Endothelial cell of umbilical vein (primary cell): ENCODE results near the gene COL28A1. TPM values are rescaled to one million over a fixed set of nuclear protein-coding genes. Genes with fewer than 3 reads are reported as not detected.

ENCODE experiments used
- BruUV-seq: library from RNA; stranded (reverse); fragments of 400-500 nt; replicated peaks from 2 replicates; lab custom pipeline; 2021; lab: Mats Ljungman, UMichigan
- CTCF ChIA-PET: fragments of 300-600, 350-600 bp; sonication (Branson Sonifier 250); formaldehyde crosslinking; loops from one replicate; lab custom pipeline; 2021; ENCODE audit warnings: antibody characterized with exemption, inconsistent platforms; lab: Charles Lee
- POLR2A ChIA-PET: fragments of 300-600, 350-600 bp; sonication (Branson Sonifier 250); formaldehyde crosslinking; loops from one replicate; lab custom pipeline; 2021; ENCODE audit warnings: antibody characterized with exemption, inconsistent platforms; lab: Charles Lee
- DNase-seq: peaks from one replicate; pipeline ENCODE4 v3.0.0-alpha.2; 2011; ENCODE audit warnings: low read depth, low spot score
- FAIRE-seq: peaks from 2 replicates; lab custom pipeline; 2011; peaks lifted over from hg19 to GRCh38; lab: Jason Lieb, UNC
- H2AFZ ChIP-seq: 2 replicates; pipeline ENCODE4 v1.6.0; 2012; ENCODE audit warnings: low read depth, low read length, control low read depth, inconsistent platforms
- H3K27ac ChIP-seq: 2 replicates; pipeline ENCODE4 v1.5.1; 2011; ENCODE audit warnings: low read depth, mild to moderate bottlenecking, control low read depth, low read length, moderate library complexity; ENCODE audit not compliant: insufficient read depth
- H3K27me3 ChIP-seq, 2 experiments: 2 replicates each; pipeline versions ENCODE4 v1.6.0 to v1.6.1; 2011; ENCODE audit warnings: low read length in 2 of 2, mixed read lengths in 1 of 2; ENCODE audit not compliant: control insufficient read depth in 2 of 2, insufficient read depth in 2 of 2
- H3K36me3 ChIP-seq, 2 experiments: 2 replicates in 1 of 2; 3 replicates in 1 of 2; pipeline ENCODE4 v1.5.1; 2011; ENCODE audit warnings: low read length in 2 of 2, mild to moderate bottlenecking in 1 of 2, moderate library complexity in 1 of 2; ENCODE audit not compliant: control insufficient read depth in 2 of 2, insufficient read depth in 2 of 2; ENCODE audit errors: extremely low read depth in 1 of 2
- H3K4me1 ChIP-seq: 3 replicates; pipeline ENCODE4 v1.5.1; 2011; ENCODE audit warnings: mild to moderate bottlenecking, low read length; ENCODE audit not compliant: control insufficient read depth, insufficient read depth; ENCODE audit errors: extremely low read depth
- H3K4me2 ChIP-seq: 2 replicates; pipeline ENCODE4 v1.6.1; 2011; ENCODE audit warnings: low read length, control low read depth, mixed read lengths; ENCODE audit not compliant: insufficient read depth
- H3K4me3 ChIP-seq, 3 experiments: fragments of 200-600 bp in 1 of 3; sonication (generic), shearing (Covaris generic) in 1 of 3; replicated peaks in 1 of 3; 2 replicates each; pipeline ENCODE4 v1.5.1; 2011 to 2016; ENCODE audit warnings: control low read depth in 3 of 3, low read length in 3 of 3, mild to moderate bottlenecking in 2 of 3, inconsistent platforms in 1 of 3, low read depth in 1 of 3, moderate library complexity in 1 of 3; ENCODE audit not compliant: insufficient read depth in 1 of 3
- H3K79me2 ChIP-seq: 2 replicates; pipeline ENCODE4 v1.6.0; 2012; ENCODE audit warnings: low read length, inconsistent platforms; ENCODE audit not compliant: control insufficient read depth, insufficient read depth
- H3K9ac ChIP-seq: replicated peaks from 2 replicates; pipeline ENCODE3; 2011; ENCODE audit warnings: low read length, control low read depth; ENCODE audit not compliant: insufficient read depth; ENCODE audit errors: extremely low read depth
- H3K9me1 ChIP-seq: replicated peaks from 3 replicates; pipeline ENCODE4 v1.6.0; 2011; ENCODE audit warnings: mild to moderate bottlenecking, low read length; ENCODE audit not compliant: control insufficient read depth, insufficient read depth; ENCODE audit errors: extremely low read depth
- H3K9me3 ChIP-seq: replicated peaks from 2 replicates; pipeline ENCODE4 v1.5.1; 2012; ENCODE audit warnings: low read length, inconsistent platforms; ENCODE audit not compliant: control insufficient read depth, insufficient read depth
- H4K20me1 ChIP-seq: replicated peaks from 2 replicates; pipeline ENCODE3; 2011; ENCODE audit warnings: mild to moderate bottlenecking, low read length; ENCODE audit not compliant: control insufficient read depth, insufficient read depth; ENCODE audit errors: extremely low read depth
- EZH2 ChIP-seq: IDR thresholded peaks from 2 replicates; pipeline ENCODE4 v1.6.1; 2012; ENCODE audit warnings: borderline replicate concordance, low read depth, mild to moderate bottlenecking, moderate library complexity, low read length, inconsistent platforms; ENCODE audit not compliant: severe bottlenecking
- FOS ChIP-seq: IDR thresholded peaks from 2 replicates; pipeline ENCODE4 v1.6.1; 2011; ENCODE audit warnings: mild to moderate bottlenecking, low read length, moderate library complexity, borderline replicate concordance; ENCODE audit not compliant: insufficient read depth
- GATA2 ChIP-seq: IDR thresholded peaks from 2 replicates; pipeline ENCODE4 v1.7.0; 2011; ENCODE audit warnings: low read depth, mild to moderate bottlenecking, moderate library complexity, mixed read lengths, low read length; ENCODE audit not compliant: insufficient read length, insufficient read depth
- JUN ChIP-seq: IDR thresholded peaks from 2 replicates; pipeline ENCODE4 v1.6.1; 2011; ENCODE audit warnings: borderline replicate concordance, low read depth; ENCODE audit not compliant: insufficient read length, insufficient read depth
- MYC ChIP-seq: IDR thresholded peaks from one replicate; pipeline ENCODE4 v1.6.1; 2011; ENCODE audit warnings: mild to moderate bottlenecking, low read depth, low read length
- POLR2A ChIP-seq: IDR thresholded peaks from 2 replicates; pipeline ENCODE4 v1.6.1; 2012; ENCODE audit warnings: low read depth, mild to moderate bottlenecking, control low read depth, low read length
- POLR2AphosphoS5 ChIP-seq: IDR thresholded peaks from 2 replicates; pipeline ENCODE4 v1.6.1; 2012; ENCODE audit warnings: low read depth, mild to moderate bottlenecking, control low read depth, low read length, moderate library complexity; ENCODE audit not compliant: insufficient read depth
- dilution Hi-C: fragments of 300-500 bp; cut with MboI; formaldehyde crosslinking; loops from one replicate; pipeline ENCODE4 v1.15.0; 2019; ENCODE audit warnings: low sequenced_read_pairs; ENCODE audit not compliant: extremely low pct_ligation_motif_present
- intact Hi-C: fragments of 100-400 bp; cut with micrococcal nuclease; formaldehyde crosslinking; loops from one replicate; pipeline ENCODE4 v1.10.0; 2022
- polyA plus RNA-seq, 4 experiments: library from polyadenylated mRNA; depleted of rRNA in 3 of 4; stranded (reverse) in 3 of 4; unstranded in 1 of 4; fragments of >200 nt; gene quantifications; 2 replicates each; pipeline versions ENCODE4 v1.2.1 to v1.2.3, GENCODE V29; 2011 to 2012; ENCODE audit warnings: missing spikeins in 1 of 4
- total RNA-seq: library from RNA; stranded (reverse); gene quantifications from 2 replicates; pipeline ENCODE4 v1.2.3, GENCODE V29; 2021
- TF ChIP-seq, protein P1 (sequence below), 2 donors: IDR thresholded peaks; 1 replicate in 1 of 2; 2 replicates in 1 of 2; pipeline ENCODE4 v1.5.1; 2011; ENCODE audit warnings: low read length in 2 of 2, mild to moderate bottlenecking in 2 of 2, moderate library complexity in 2 of 2, control low read depth in 1 of 2, inconsistent platforms in 1 of 2, low read depth in 1 of 2; ENCODE audit not compliant: insufficient read depth in 1 of 2; ENCODE audit errors: extremely low read depth in 1 of 2
- TF ChIP-seq, protein P2 (sequence below): IDR thresholded peaks from 2 replicates; pipeline ENCODE4 v1.6.1; 2011; ENCODE audit not compliant: insufficient read depth, insufficient read length

COL28A1 gene
- total and polyA plus RNA-seq, 2 donors (not counting 3 experiments of a cell fraction or from before 2014, with no cell fraction given) = not detected

DNA sequence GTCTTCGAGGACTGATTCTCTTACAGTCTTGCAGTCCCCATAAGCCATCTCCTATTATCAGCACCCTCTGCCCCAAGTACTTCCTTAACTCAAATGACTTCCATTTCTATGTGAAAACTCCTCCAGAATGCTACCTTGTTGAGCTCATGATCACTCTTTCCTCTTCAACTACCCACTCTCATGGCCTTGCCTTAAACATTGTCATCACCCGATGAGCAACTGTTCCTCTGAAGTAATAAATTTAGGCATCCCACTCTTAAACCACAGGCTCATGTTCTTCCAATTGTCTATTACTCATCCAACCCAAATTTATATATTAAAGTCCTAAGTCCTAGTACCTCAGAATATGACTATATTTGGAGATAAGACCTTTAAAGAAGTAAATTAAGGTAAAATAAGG is 200.5 kb downstream of the COL28A1 start:
- no peaks in the 10 kb centered on the region for H3K27me3 ChIP-seq
- no peaks in the 10 kb centered on the region for H3K9me3 ChIP-seq
- TF ChIP-seq FOS (no peak), GATA2 (no peak), POLR2A (no peak), MYC (no peak), POLR2AphosphoS5 (no peak), EZH2 (no peak), JUN (no peak)
- TF ChIP-seq, protein P1, sequence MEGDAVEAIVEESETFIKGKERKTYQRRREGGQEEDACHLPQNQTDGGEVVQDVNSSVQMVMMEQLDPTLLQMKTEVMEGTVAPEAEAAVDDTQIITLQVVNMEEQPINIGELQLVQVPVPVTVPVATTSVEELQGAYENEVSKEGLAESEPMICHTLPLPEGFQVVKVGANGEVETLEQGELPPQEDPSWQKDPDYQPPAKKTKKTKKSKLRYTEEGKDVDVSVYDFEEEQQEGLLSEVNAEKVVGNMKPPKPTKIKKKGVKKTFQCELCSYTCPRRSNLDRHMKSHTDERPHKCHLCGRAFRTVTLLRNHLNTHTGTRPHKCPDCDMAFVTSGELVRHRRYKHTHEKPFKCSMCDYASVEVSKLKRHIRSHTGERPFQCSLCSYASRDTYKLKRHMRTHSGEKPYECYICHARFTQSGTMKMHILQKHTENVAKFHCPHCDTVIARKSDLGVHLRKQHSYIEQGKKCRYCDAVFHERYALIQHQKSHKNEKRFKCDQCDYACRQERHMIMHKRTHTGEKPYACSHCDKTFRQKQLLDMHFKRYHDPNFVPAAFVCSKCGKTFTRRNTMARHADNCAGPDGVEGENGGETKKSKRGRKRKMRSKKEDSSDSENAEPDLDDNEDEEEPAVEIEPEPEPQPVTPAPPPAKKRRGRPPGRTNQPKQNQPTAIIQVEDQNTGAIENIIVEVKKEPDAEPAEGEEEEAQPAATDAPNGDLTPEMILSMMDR (IDR thresholded peaks at IDR 0.05; ENCODE audit: extremely low read depth in 1 of 2, insufficient read depth in 1 of 2, low read depth in 1 of 2, low read length in 2 of 2) = no peak
- TF ChIP-seq, protein P2, sequence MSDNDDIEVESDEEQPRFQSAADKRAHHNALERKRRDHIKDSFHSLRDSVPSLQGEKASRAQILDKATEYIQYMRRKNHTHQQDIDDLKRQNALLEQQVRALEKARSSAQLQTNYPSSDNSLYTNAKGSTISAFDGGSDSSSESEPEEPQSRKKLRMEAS = no peak
- H3K9ac ChIP-seq = no peak overlapping the region
- BruUV-seq = no TSS peak
- intact Hi-C loops (no loop called here), dilution Hi-C loops (no loop called here)
- no peaks in the 10 kb centered on the region for H3K79me2 ChIP-seq
- H3K36me3 ChIP-seq = no peaks in the 10 kb centered on the region
- no peak overlapping the region for H3K4me2 ChIP-seq
- no peak for DNase-seq
- H4K20me1 ChIP-seq = no peaks in the 10 kb centered on the region
- FAIRE-seq = no peak
- CTCF ChIA-PET = no interaction called here
- no peak overlapping the region for H3K4me3 ChIP-seq
- H3K4me1 ChIP-seq = no peaks in the 10 kb centered on the region
- POLR2A ChIA-PET = no interaction called here
- H2AFZ ChIP-seq = no peak overlapping the region
- H3K27ac ChIP-seq = no peak overlapping the region
- H3K9me1 ChIP-seq = no peaks in the 10 kb centered on the region
